ENCODE results near the gene DPP7.
A peak's percentile ranks its signal among the peaks of the same experiment; 100 is the strongest.

DPP7 gene

GRCh38 chr9:137112564-137113384 is 1.8 kb downstream of the DPP7 start:
- no peak for TF ChIP-seq Cebpa-rat (IDR thresholded peaks at IDR 0.05)
- peaks cover 54 to 57% (median 56%) of the 10 kb centered on the region in 11 experiments for H3K36me3 ChIP-seq
- peak overlapping the region; percentile 51 to 80 (median 72); a peak in 18 of 20 replicates for H3K4me3 ChIP-seq
- peaks cover 41 to 58% (median 52%) of the 10 kb centered on the region in 11 experiments; a peak in 21 of 22 replicates for H4K20me1 ChIP-seq
- peak overlapping the region; percentile 78 to 96 (median 91) for H3K4me2 ChIP-seq
- no peaks in the 10 kb centered on the region for H3K9me3 ChIP-seq (replicated peaks in 1 of 11)
- peak overlapping the region in 2 of 11 experiments; percentile 18 to 49; a peak in 3 of 22 replicates for H3K27ac ChIP-seq
- peaks cover 17 to 46% (median 43%) of the 10 kb centered on the region in 10 experiments for H3K4me1 ChIP-seq
- peak overlapping the region; percentile 47 to 87 (median 78); a peak in 19 of 22 replicates for H3K9ac ChIP-seq
- no peaks in the 10 kb centered on the region for H3K27me3 ChIP-seq

- H3K27ac ChIP-seq = 0 out of 22 replicates have a peak overlapping the region, but pooled peaks of 1 of the 11 experiments have one; percentile 18
- no peaks in the 10 kb centered on the region for H3K27me3 ChIP-seq
- H3K9ac ChIP-seq = peak overlapping the region in 7 of 11 experiments; percentile 15 to 87 (median 35); a peak in 8 of 22 replicates
- peaks cover 41 to 66% (median 58%) of the 10 kb centered on the region in 11 experiments; a peak in 21 of 22 replicates for H4K20me1 ChIP-seq
- peaks cover 62 to 65% (median 63%) of the 10 kb centered on the region in 11 experiments for H3K36me3 ChIP-seq
- no peak for TF ChIP-seq Cebpa-rat (IDR thresholded peaks at IDR 0.05)
- H3K4me1 ChIP-seq = peaks cover 17 to 38% (median 35%) of the 10 kb centered on the region in 10 experiments
- H3K4me3 ChIP-seq = no peak overlapping the region
- H3K9me3 ChIP-seq (replicated peaks in 1 of 11) = no peaks in the 10 kb centered on the region
- peak overlapping the region in 4 of 11 experiments; percentile 93 to 96 (median 94); a peak in 4 of 22 replicates for H3K4me2 ChIP-seq
Observed at GRCh38 chr9:137111788-137112563, 2.6 kb downstream of the DPP7 start.

DNA sequence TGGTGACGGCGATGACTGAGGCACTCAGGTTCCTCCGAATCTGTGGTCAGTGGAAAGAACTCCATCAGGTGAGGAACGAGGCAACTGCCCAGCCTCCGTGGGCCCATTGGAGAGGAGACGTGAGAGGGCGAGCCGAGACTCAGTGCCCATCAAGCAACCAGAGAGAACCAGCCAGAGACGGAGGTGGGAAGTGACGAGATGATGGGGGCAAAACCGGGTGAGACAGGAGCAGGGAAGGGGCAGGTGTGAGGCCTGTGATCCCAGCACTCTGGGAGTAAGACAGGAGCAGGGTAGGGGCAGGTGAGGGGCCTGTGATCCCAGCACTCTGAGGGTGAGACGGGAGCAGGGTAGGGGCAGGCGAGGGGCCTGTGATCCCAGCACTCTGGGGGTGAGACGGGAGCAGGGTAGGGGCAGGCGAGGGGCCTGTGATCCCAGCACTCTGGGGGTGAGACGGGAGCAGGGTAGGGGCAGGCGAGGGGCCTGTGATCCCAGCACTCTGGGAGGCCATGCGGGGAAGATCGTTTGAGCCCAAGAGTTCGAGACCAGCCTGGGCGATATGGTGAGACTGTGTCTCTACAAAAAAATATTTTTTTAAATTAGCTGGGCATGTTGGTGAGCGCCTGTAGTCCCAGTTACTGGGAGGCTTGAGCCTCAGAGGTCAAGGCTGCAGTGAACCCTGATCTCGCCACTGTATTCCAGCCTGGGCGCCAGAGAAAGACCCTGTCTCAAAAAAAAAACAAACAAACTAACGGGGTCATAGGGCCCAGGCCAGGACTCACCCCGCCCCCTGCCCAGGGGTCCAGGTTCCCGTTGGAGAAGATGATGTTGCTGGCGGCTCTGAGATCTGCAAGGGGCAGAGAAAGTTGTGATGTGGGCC is 3.4 kb downstream of the DPP7 start:
- peaks cover 17 to 30% (median 27%) of the 10 kb centered on the region in 10 experiments for H3K4me1 ChIP-seq
- no peak for TF ChIP-seq Cebpa-rat (IDR thresholded peaks at IDR 0.05)
- H3K27me3 ChIP-seq = no peaks in the 10 kb centered on the region
- H3K4me2 ChIP-seq = no peak overlapping the region
- no peaks in the 10 kb centered on the region for H3K9me3 ChIP-seq (replicated peaks in 1 of 11)
- no peak overlapping the region for H3K27ac ChIP-seq
- H3K9ac ChIP-seq = no peak overlapping the region; a peak in 1 of 22 replicates
- no peak overlapping the region for H3K4me3 ChIP-seq
- peaks cover 41 to 73% (median 63%) of the 10 kb centered on the region in 11 experiments; a peak in 21 of 22 replicates for H4K20me1 ChIP-seq
- peaks cover 68 to 74% (median 71%) of the 10 kb centered on the region in 11 experiments for H3K36me3 ChIP-seq

- Histone ChIP-seq H3K9ac (no peak overlapping the region), H3K4me2 (no peak overlapping the region), H4K20me1 (peaks cover 41 to 80% (median 63%) of the 10 kb centered on the region in 11 experiments; a peak in 21 of 22 replicates), H3K27me3 (no peaks in the 10 kb centered on the region), H3K4me3 (no peak overlapping the region), H3K4me1 (peaks cover 13 to 22% (median 18%) of the 10 kb centered on the region in 10 experiments), H3K27ac (no peak overlapping the region), H3K9me3 (replicated peaks in 1 of 11) (no peaks in the 10 kb centered on the region), H3K36me3 (peaks cover 75 to 81% (median 77%) of the 10 kb centered on the region in 11 experiments)
- no peak for TF ChIP-seq Cebpa-rat (IDR thresholded peaks at IDR 0.05)
Observed at GRCh38 chr9:137110147-137110910, 4.2 kb downstream of the DPP7 start.

GRCh38 chr9:137109250-137110146 is 5.0 kb downstream of the DPP7 start:
- Histone ChIP-seq H3K4me1 (peaks cover 6 to 16% (median 12%) of the 10 kb centered on the region in 10 experiments), H3K36me3 (peaks cover 83 to 90% (median 86%) of the 10 kb centered on the region in 11 experiments), H3K9me3 (replicated peaks in 1 of 11) (no peaks in the 10 kb centered on the region), H3K9ac (no peak overlapping the region), H3K27ac (no peak overlapping the region), H3K27me3 (no peaks in the 10 kb centered on the region), H3K4me2 (no peak overlapping the region), H3K4me3 (no peak overlapping the region), H4K20me1 (peaks cover 41 to 84% (median 63%) of the 10 kb centered on the region in 11 experiments; a peak in 21 of 22 replicates)
- no peak for TF ChIP-seq Cebpa-rat (IDR thresholded peaks at IDR 0.05)

DNA sequence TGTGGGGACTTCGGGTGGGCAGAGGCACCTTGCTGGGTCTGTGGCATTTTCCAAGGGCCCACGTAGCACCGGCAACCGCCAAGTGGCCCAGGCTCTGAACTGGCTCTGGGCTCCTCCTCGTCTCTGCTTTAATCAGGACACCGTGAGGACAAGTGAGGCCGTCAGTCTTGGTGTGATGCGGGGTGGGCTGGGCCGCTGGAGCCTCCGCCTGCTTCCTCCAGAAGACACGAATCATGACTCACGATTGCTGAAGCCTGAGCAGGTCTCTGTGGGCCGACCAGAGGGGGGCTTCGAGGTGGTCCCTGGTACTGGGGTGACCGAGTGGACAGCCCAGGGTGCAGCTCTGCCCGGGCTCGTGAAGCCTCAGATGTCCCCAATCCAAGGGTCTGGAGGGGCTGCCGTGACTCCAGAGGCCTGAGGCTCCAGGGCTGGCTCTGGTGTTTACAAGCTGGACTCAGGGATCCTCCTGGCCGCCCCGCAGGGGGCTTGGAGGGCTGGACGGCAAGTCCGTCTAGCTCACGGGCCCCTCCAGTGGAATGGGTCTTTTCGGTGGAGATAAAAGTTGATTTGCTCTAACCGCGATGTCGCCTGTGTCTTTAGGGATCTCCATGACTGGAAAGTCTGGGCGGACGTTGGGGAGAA is 5.8 kb downstream of the DPP7 start:
- TF ChIP-seq Cebpa-rat (IDR thresholded peaks at IDR 0.05) = no peak
- Histone ChIP-seq H3K4me2 (no peak overlapping the region), H3K4me3 (no peak overlapping the region), H3K27me3 (no peaks in the 10 kb centered on the region), H3K9ac (peak overlapping the region in 1 of 11 experiments; percentile 5; a peak in 2 of 22 replicates), H3K36me3 (peaks cover 89 to 97% (median 93%) of the 10 kb centered on the region in 11 experiments), H4K20me1 (peaks cover 41 to 84% (median 63%) of the 10 kb centered on the region in 11 experiments; a peak in 21 of 22 replicates), H3K9me3 (replicated peaks in 1 of 11) (peaks cover 0 to 3% (median 2%) of the 10 kb centered on the region in 11 experiments; a peak in 14 of 22 replicates), H3K4me1 (peaks cover 6 to 16% (median 12%) of the 10 kb centered on the region in 10 experiments), H3K27ac (no peak overlapping the region)

All from BLaER1 treated with 17β-estradiol and CSF1 and Interleukin-3, amounts not matched to agents 10 nM and 100 nM (cell line).